Kidney (tissue), 14 donors: Measurements from ENCODE around the gene ASB8. TPM values are rescaled to one million over a fixed set of nuclear protein-coding genes. Genes with fewer than 3 reads are reported as not detected.

Experiments used
- DNase-seq, 5 donors: peaks; one replicate each; pipeline ENCODE4 v3.0.0-alpha.2; 2013 to 2020
- FAIRE-seq: peaks from 2 replicates; lab custom pipeline; 2012; peaks lifted over from hg19 to GRCh38; lab: Jason Lieb, UNC
- H3K27ac ChIP-seq, 2 donors: one replicate each; pipeline ENCODE4 v1.7.0; 2013; ENCODE audit warnings: low read depth in 2 of 2, low read length in 2 of 2, inconsistent platforms in 1 of 2
- H3K27me3 ChIP-seq: one replicate; pipeline ENCODE4 v1.7.1; 2013; ENCODE audit warnings: low read length, inconsistent platforms; ENCODE audit not compliant: control insufficient read depth, insufficient read depth
- H3K36me3 ChIP-seq, 3 donors: one replicate each; pipeline versions ENCODE4 v1.7.0 to v1.7.1; 2013; ENCODE audit warnings: low read length in 3 of 3, control low read depth in 1 of 3, inconsistent platforms in 1 of 3; ENCODE audit not compliant: insufficient read depth in 3 of 3, control insufficient read depth in 2 of 3
- H3K4me1 ChIP-seq, 3 donors: one replicate each; pipeline versions ENCODE4 v1.7.0 to v1.7.1; 2013; ENCODE audit warnings: low read length in 3 of 3, inconsistent platforms in 1 of 3, low read depth in 1 of 3; ENCODE audit not compliant: control insufficient read depth in 2 of 3, insufficient read depth in 2 of 3
- H3K4me3 ChIP-seq, 3 donors: one replicate each; pipeline versions ENCODE4 v1.7.0 to v1.8.1; 2013; ENCODE audit warnings: low read length in 3 of 3, control low read depth in 1 of 3, inconsistent platforms in 1 of 3
- H3K9ac ChIP-seq, 3 donors: one replicate each; pipeline versions ENCODE4 v1.7.0 to v1.7.1; 2013; ENCODE audit warnings: low read length in 3 of 3, control low read depth in 1 of 3, inconsistent platforms in 1 of 3
- H3K9me3 ChIP-seq, 3 donors: one replicate each; pipeline versions ENCODE4 v1.7.0 to v1.7.1; 2013; ENCODE audit warnings: low read length in 3 of 3, control low read depth in 1 of 3, inconsistent platforms in 1 of 3; ENCODE audit not compliant: control insufficient read depth in 2 of 3, insufficient read depth in 1 of 3
- CTCF ChIP-seq: IDR thresholded peaks from 3 replicates; pipeline ENCODE4 v1.5.1; 2012; ENCODE audit warnings: mild to moderate bottlenecking, moderate library complexity, borderline replicate concordance; ENCODE audit not compliant: insufficient read depth; ENCODE audit errors: extremely low read depth
- intact Hi-C: fragments of 100-400 bp; cut with DNase I; formaldehyde crosslinking; loops from one replicate; pipeline ENCODE4 v1.11.1; 2022
- polyA plus RNA-seq: library from polyadenylated mRNA; stranded (reverse); fragments of 350-450 nt; fragmentation: Illumina TruSeq; extraction: RNeasy Lipid Tissue Mini Kit (QIAGEN cat#74804); gene quantifications from one replicate; pipeline ENCODE4 v1.2.3, GENCODE V29; 2014; ENCODE audit warnings: low read depth, low replicate concordance; ENCODE audit not compliant: insufficient read depth
- total RNA-seq: library from RNA; stranded (reverse); fragmentation: NEBNext Ultra II Directional; extraction: Animal tissue kit (Norgen Biotek cat#: 25700); gene quantifications from one replicate; pipeline ENCODE4 v1.2.1, GENCODE V29; 2021
- donor health status: control.
- donor health status: control.
- donor health status: control.
- donor health status: control.
- donor health status: control.
- donor health status: DM: yes; HTN: yes; CAD: no.
- donor health status: Normal renal cell carcinoma (clear cell type).

The ASB8 gene
- total and polyA plus RNA-seq, 2 donors from 2014 or later = 27.3 to 40.5 TPM

- DNase-seq (no peak), FAIRE-seq (no peak)
- no peak overlapping the region for H3K9ac ChIP-seq
- peaks cover 2 to 18% (median 6%) of the 10 kb centered on the region in 3 donors for H3K36me3 ChIP-seq
- H3K9me3 ChIP-seq = no peaks in the 10 kb centered on the region
- H3K27me3 ChIP-seq = no peaks in the 10 kb centered on the region
- no peak for TF ChIP-seq CTCF
- no peak overlapping the region for H3K27ac ChIP-seq
- H3K4me1 ChIP-seq = no peaks in the 10 kb centered on the region
- intact Hi-C loops = no loop called here
- no peak overlapping the region for H3K4me3 ChIP-seq
These were observed 35.8 kb downstream of the ASB8 start for GRCh38 chr12:48121522-48121921.

- no peaks in the 10 kb centered on the region for H3K4me1 ChIP-seq
- H3K9ac ChIP-seq = peak overlapping the region in 2 of 3 donors; percentile 3 to 92
- intact Hi-C loops = no loop called here
- peak in 2 of 5 donors; percentile 44 to 48 for DNase-seq
- no peaks in the 10 kb centered on the region for H3K9me3 ChIP-seq
- H3K36me3 ChIP-seq = peaks cover 2 to 13% (median 6%) of the 10 kb centered on the region in 3 donors
- H3K27ac ChIP-seq = no peak overlapping the region
- FAIRE-seq = no peak
- no peak for TF ChIP-seq CTCF
- no peaks in the 10 kb centered on the region for H3K27me3 ChIP-seq
- peak overlapping the region; percentile 91 to 93 (median 92) for H3K4me3 ChIP-seq
These were observed 37.5 kb downstream of the ASB8 start for GRCh38 chr12:48119834-48120195.

GRCh38 chr12:48119078-48119833 is 38.1 kb downstream of the ASB8 start, which contains the start of gene PFKM:
PFKM (plus strand) TSS chr12:48119364; CDS start chr12:48122775, 3,411 bp downstream.
- peak; percentile 69 for FAIRE-seq
- Histone ChIP-seq H3K4me1 (no peaks in the 10 kb centered on the region), H3K9me3 (no peaks in the 10 kb centered on the region), H3K36me3 (peaks cover 2 to 13% (median 6%) of the 10 kb centered on the region in 3 donors), H3K9ac (peak within 1 kb of the TSS; percentile 3 to 92 (median 34)), H3K4me3 (peak within 1 kb of the TSS; percentile 91 to 93 (median 92)), H3K27me3 (no peaks in the 10 kb centered on the region), H3K27ac (peak within 1 kb of the TSS; percentile 37 to 45)
- peak; percentile 90 to 97 (median 93) for DNase-seq
- intact Hi-C loops = no loop called here
- no peak for TF ChIP-seq CTCF
